Suprapubic skin (tissue), 4 donors: ENCODE measurements around the gene EHBP1L1. TPM values are rescaled to one million over a fixed set of nuclear protein-coding genes. Genes with fewer than 3 reads are reported as not detected.
A peak's percentile ranks its signal among the peaks of the same experiment; 100 is the strongest.

Experiments
- DNase-seq, 2 donors: peaks; one replicate each; pipeline ENCODE4 v3.0.0-alpha.2; 2019; ENCODE audit warnings: low spot score in 2 of 2
- H3K27ac ChIP-seq: fragments of 200-600 bp; sonication (generic); one replicate; pipeline ENCODE4 v1.5.1; 2019
- H3K27me3 ChIP-seq: fragments of 200-600 bp; sonication (generic); one replicate; pipeline ENCODE4 v1.5.1; 2019
- H3K36me3 ChIP-seq: fragments of 200-600 bp; sonication (generic); one replicate; pipeline ENCODE4 v1.5.1; 2019
- H3K4me1 ChIP-seq: fragments of 200-600 bp; sonication (generic); one replicate; pipeline ENCODE4 v1.5.1; 2019
- H3K4me3 ChIP-seq: fragments of 200-600 bp; sonication (generic); one replicate; pipeline ENCODE4 v1.5.1; 2019; ENCODE audit warnings: mild to moderate bottlenecking
- H3K9me3 ChIP-seq: fragments of 200-600 bp; sonication (generic); one replicate; pipeline ENCODE4 v1.5.1; 2019
- EP300 ChIP-seq: sonication (generic); formaldehyde crosslinking; IDR thresholded peaks from one replicate; pipeline ENCODE4 v1.6.1; 2017; ENCODE audit warnings: antibody characterized with exemption
- POLR2A ChIP-seq, 2 donors: fragments of 450-650 bp; IDR thresholded peaks; one replicate each; pipeline ENCODE4 v1.6.1; 2017; ENCODE audit warnings: antibody characterized with exemption in 2 of 2, mild to moderate bottlenecking in 2 of 2, moderate library complexity in 2 of 2
- POLR2AphosphoS5 ChIP-seq, 3 donors: sonication (generic); formaldehyde crosslinking; IDR thresholded peaks; one replicate each; pipeline ENCODE4 v1.6.1; 2017; ENCODE audit warnings: antibody characterized with exemption in 3 of 3
- WGBS: methylation state at CpG from one replicate; pipeline ENCODE4 v1.1.5; 2018; 5-methylcytosine and 5-hydroxymethylcytosine counted together
- total RNA-seq, 4 donors: library from RNA; depleted of rRNA; stranded (reverse); fragments of >200 nt; gene quantifications; one replicate each; pipeline ENCODE4 v1.1.0, GENCODE V29; 2016
- TF ChIP-seq, protein P1 (sequence below), 2 donors: fragments of 200-600 bp in 1 of 2; fragments of 450-650 bp in 1 of 2; sonication (generic) in 1 of 2; IDR thresholded peaks; one replicate each; pipeline ENCODE4 v1.5.1; 2016 to 2019; ENCODE audit warnings: antibody characterized with exemption in 2 of 2, mild to moderate bottlenecking in 1 of 2, moderate library complexity in 1 of 2

Gene EHBP1L1
- total RNA-seq, 4 donors from 2014 or later = 40.3 to 150 (median 56.2) TPM

- H3K4me3 ChIP-seq = peak overlapping the region; percentile 61
- DNase-seq = no peak
- no peaks in the 10 kb centered on the region for H3K27me3 ChIP-seq
- H3K27ac ChIP-seq = peak overlapping the region; percentile 95
- H3K4me1 ChIP-seq = peaks cover 39% of the 10 kb centered on the region
- no peaks in the 10 kb centered on the region for H3K9me3 ChIP-seq
- WGBS = 29% methylated on average over 15 of the region's 18 CpGs
- H3K36me3 ChIP-seq = peaks cover 26% of the 10 kb centered on the region
- TF ChIP-seq, protein P1, sequence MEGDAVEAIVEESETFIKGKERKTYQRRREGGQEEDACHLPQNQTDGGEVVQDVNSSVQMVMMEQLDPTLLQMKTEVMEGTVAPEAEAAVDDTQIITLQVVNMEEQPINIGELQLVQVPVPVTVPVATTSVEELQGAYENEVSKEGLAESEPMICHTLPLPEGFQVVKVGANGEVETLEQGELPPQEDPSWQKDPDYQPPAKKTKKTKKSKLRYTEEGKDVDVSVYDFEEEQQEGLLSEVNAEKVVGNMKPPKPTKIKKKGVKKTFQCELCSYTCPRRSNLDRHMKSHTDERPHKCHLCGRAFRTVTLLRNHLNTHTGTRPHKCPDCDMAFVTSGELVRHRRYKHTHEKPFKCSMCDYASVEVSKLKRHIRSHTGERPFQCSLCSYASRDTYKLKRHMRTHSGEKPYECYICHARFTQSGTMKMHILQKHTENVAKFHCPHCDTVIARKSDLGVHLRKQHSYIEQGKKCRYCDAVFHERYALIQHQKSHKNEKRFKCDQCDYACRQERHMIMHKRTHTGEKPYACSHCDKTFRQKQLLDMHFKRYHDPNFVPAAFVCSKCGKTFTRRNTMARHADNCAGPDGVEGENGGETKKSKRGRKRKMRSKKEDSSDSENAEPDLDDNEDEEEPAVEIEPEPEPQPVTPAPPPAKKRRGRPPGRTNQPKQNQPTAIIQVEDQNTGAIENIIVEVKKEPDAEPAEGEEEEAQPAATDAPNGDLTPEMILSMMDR (IDR thresholded peaks at IDR 0.05) = no peak
- TF ChIP-seq EP300 (no peak), POLR2AphosphoS5 (IDR thresholded peaks at IDR 0.05) (no peak), POLR2A (IDR thresholded peaks at IDR 0.05) (no peak)
These were observed 34.5 kb upstream of the EHBP1L1 start for GRCh38 chr11:65541093-65541982.

GRCh38 chr11:65542738-65543390, 33.0 kb upstream of the EHBP1L1 start:
- no peak overlapping the region for H3K4me3 ChIP-seq

DNA sequence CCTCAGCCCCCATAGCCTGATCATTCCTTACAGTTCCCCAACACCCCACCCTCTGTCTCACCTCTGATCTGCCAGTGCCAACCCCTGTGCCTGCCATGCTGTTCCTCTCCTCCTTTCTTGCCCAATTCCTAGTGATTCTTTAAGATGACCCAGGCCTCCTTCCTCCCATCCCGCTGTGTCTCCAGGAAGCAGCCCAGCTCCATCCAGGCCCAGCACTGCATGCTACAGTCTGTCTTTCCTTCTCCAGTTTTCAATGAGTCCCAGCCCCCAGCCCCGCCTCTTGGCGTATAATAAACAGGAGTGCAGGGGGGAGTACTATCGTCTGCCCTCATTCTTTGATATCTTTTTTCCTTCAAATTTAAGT, 30.0 kb upstream of the EHBP1L1 start:
- H3K27me3 ChIP-seq = no peaks in the 10 kb centered on the region

More at GRCh38 chr11:65542738-65543390, 33.0 kb upstream of the EHBP1L1 start:
- no peak overlapping the region for H3K27ac ChIP-seq
- no peaks in the 10 kb centered on the region for H3K27me3 ChIP-seq
- peaks cover 46% of the 10 kb centered on the region for H3K4me1 ChIP-seq
- peaks cover 11% of the 10 kb centered on the region for H3K36me3 ChIP-seq
- no peak for DNase-seq
- WGBS = 96% methylated on average over 3 of the region's 3 CpGs
- no peak for TF ChIP-seq POLR2AphosphoS5 (IDR thresholded peaks at IDR 0.05)
- TF ChIP-seq, protein P1 (IDR thresholded peaks at IDR 0.05) = no peak
- TF ChIP-seq POLR2A (IDR thresholded peaks at IDR 0.05) = no peak
- no peak for TF ChIP-seq EP300
- no peaks in the 10 kb centered on the region for H3K9me3 ChIP-seq

DNA sequence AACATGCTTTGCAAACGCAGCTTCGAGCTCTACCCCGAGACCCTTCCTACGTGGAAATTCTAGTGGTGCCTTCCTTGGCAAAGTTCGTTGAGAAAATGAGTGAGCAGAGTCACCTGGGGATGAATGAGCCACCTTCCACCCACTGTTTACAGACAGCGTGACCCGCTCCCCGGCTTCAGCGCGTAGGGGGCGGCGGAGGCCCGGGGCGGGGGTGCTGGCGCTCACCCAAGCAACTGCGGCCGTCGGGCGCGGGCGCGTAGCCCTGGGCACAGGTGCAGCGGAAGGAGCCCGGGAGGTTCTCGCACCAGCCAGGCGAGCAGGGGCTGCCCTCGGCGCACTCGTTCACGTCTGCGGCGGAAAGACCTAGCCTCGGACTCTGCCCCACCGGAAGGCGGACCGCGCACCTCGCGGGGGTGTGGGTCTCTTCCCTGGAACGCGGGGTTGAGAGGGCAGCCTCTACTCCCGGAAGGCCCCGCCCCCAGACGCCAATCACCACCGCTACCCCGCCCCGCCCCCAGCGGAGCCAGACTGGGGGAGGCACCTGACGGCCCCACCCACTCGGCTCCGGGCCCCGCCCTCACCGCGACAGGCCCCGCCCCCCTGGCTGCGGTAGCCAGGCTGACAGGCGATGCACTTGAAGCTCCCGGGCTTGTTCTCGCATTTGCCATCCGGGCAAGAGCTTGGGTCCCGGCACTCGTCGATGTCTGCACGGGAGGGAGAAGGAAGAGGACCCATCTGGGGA, 29.5 kb upstream of the EHBP1L1 start:
- Histone ChIP-seq H3K9me3 (no peaks in the 10 kb centered on the region), H3K36me3 (peaks cover 8% of the 10 kb centered on the region), H3K27me3 (no peaks in the 10 kb centered on the region), H3K27ac (peak overlapping the region; percentile 38), H3K4me1 (peaks cover 24% of the 10 kb centered on the region), H3K4me3 (peak overlapping the region; percentile 48)
- peak; percentile 92 to 94 for DNase-seq
- TF ChIP-seq, protein P1 (IDR thresholded peaks at IDR 0.05) = no peak
- TF ChIP-seq POLR2AphosphoS5 (IDR thresholded peaks at IDR 0.05) (no peak), EP300 (no peak), POLR2A (IDR thresholded peaks at IDR 0.05) (no peak)
- WGBS = 43% methylated on average over 37 of the region's 64 CpGs

More for the DNA sequence above, 30.0 kb upstream of the EHBP1L1 start:
- no peaks in the 10 kb centered on the region for H3K9me3 ChIP-seq
- 53% methylated on average over 4 of the region's 4 CpGs for whole genome bisulfite sequencing
- H3K4me3 ChIP-seq = no peak overlapping the region
- TF ChIP-seq, protein P1 (IDR thresholded peaks at IDR 0.05) = no peak
- TF ChIP-seq EP300 (no peak), POLR2AphosphoS5 (IDR thresholded peaks at IDR 0.05) (no peak), POLR2A (IDR thresholded peaks at IDR 0.05) (no peak)
- peaks cover 25% of the 10 kb centered on the region for H3K4me1 ChIP-seq
- peaks cover 6% of the 10 kb centered on the region for H3K36me3 ChIP-seq
- DNase-seq = no peak
- no peak overlapping the region for H3K27ac ChIP-seq
